Measurements from ENCODE around the gene IMMP2L. TPM values are rescaled to one million over a fixed set of nuclear protein-coding genes. Genes with fewer than 3 reads are reported as not detected.

Gene IMMP2L
- total RNA-seq, 1 donor from 2014 or later, result 31.9 TPM

DNA sequence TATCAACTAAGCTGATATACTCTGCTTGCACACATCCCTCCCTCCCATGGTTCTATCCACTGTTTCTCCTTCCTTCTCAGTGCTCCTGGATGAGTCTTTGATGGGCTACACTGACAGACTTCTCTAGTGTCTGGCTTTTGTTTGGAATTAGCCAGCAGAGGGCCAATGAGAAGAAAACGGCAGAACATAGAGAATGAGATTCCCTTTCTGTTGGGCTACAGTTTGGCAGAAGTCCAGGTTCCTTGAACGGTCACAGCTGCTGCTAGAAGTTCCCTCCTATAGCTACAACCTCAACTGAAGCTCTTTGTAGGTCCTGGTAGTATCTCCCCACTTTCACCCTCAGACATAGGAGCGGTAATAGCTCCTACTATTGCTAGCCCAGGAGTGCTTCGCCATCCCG lies 722.4 kb downstream of the IMMP2L start:
- ATAC-seq (ENCODE audit: low read depth), result no peak
- ChIA-PET CTCF (no interaction called here), POLR2A (no interaction called here)
- Mint-ChIP-seq H3K36me3 (ENCODE audit: low read depth) (no peaks in the 10 kb centered on the region), H3K27me3 (no peaks in the 10 kb centered on the region), H3K9me3 (peaks cover 4% of the 10 kb centered on the region), H3K4me3 (no peak overlapping the region), H3K4me1 (no peaks in the 10 kb centered on the region), H3K27ac (no peak overlapping the region)
- DNase-seq, result no peak
- TF ChIP-seq, protein P1, sequence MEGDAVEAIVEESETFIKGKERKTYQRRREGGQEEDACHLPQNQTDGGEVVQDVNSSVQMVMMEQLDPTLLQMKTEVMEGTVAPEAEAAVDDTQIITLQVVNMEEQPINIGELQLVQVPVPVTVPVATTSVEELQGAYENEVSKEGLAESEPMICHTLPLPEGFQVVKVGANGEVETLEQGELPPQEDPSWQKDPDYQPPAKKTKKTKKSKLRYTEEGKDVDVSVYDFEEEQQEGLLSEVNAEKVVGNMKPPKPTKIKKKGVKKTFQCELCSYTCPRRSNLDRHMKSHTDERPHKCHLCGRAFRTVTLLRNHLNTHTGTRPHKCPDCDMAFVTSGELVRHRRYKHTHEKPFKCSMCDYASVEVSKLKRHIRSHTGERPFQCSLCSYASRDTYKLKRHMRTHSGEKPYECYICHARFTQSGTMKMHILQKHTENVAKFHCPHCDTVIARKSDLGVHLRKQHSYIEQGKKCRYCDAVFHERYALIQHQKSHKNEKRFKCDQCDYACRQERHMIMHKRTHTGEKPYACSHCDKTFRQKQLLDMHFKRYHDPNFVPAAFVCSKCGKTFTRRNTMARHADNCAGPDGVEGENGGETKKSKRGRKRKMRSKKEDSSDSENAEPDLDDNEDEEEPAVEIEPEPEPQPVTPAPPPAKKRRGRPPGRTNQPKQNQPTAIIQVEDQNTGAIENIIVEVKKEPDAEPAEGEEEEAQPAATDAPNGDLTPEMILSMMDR (IDR thresholded peaks at IDR 0.05), result no peak
- intact Hi-C loops (cut with micrococcal nuclease), result no loop called here

DNA sequence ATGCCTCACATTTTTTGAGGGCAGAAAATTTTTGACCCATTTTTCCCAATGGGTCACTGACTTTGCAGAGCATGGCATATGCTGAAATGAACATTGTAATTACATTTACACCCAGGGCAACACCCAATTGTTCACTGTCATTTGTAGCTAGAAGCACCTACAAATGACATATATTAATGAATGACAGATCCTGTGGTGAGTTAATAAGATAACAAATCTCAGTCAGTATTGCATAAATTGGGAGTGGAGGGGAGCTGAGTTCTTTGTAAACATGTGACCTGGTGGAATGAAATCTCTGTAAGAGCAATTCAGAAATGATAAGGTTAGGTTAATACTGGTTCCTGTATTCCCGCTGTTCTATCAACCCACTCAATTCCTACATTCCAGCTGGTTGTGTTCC lies 726.4 kb downstream of the IMMP2L start:
- H3K9me3 Mint-ChIP-seq, result peaks cover 4% of the 10 kb centered on the region
- ATAC-seq (ENCODE audit: low read depth) (no peak), DNase-seq (no peak)
- H3K27ac Mint-ChIP-seq, result no peak overlapping the region
- ChIA-PET POLR2A (no interaction called here), CTCF (no interaction called here)
- no peaks in the 10 kb centered on the region for H3K36me3 Mint-ChIP-seq (ENCODE audit: low read depth)
- TF ChIP-seq, protein P1 (IDR thresholded peaks at IDR 0.05), result no peak
- H3K4me3 Mint-ChIP-seq, result no peak overlapping the region
- H3K4me1 Mint-ChIP-seq, result no peaks in the 10 kb centered on the region
- intact Hi-C loops (cut with micrococcal nuclease), result no loop called here
- no peaks in the 10 kb centered on the region for H3K27me3 Mint-ChIP-seq

DNA sequence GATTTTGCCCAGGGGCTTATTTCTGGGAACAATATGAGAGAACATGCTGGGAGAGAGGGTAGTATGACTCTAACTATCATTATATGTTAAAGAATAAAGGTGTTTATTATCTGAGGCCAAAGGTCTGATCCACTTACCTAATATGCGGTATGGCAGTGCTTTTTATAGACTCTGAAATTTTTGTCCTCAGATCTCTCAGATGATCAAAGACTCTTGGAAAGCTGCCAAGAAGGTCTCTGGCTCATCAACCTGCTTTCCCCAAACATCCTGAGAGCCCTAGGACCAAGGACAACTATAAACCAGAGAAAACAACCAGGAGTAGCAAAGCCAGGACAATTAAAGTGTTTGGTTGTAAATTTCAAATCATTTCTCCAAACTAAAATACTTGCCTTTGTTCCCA lies 727.1 kb downstream of the IMMP2L start:
- no peaks in the 10 kb centered on the region for H3K27me3 Mint-ChIP-seq
- POLR2A ChIA-PET, result no interaction called here
- TF ChIP-seq, protein P1 (IDR thresholded peaks at IDR 0.05), result no peak
- intact Hi-C loops (cut with micrococcal nuclease), result no loop called here
- no peak overlapping the region for H3K27ac Mint-ChIP-seq
- CTCF ChIA-PET, result no interaction called here
- DNase-seq, result no peak
- no peak for ATAC-seq (ENCODE audit: low read depth)
- H3K9me3 Mint-ChIP-seq, result peaks cover 4% of the 10 kb centered on the region
- H3K4me1 Mint-ChIP-seq, result no peaks in the 10 kb centered on the region
- no peak overlapping the region for H3K4me3 Mint-ChIP-seq
- no peaks in the 10 kb centered on the region for H3K36me3 Mint-ChIP-seq (ENCODE audit: low read depth)

DNA sequence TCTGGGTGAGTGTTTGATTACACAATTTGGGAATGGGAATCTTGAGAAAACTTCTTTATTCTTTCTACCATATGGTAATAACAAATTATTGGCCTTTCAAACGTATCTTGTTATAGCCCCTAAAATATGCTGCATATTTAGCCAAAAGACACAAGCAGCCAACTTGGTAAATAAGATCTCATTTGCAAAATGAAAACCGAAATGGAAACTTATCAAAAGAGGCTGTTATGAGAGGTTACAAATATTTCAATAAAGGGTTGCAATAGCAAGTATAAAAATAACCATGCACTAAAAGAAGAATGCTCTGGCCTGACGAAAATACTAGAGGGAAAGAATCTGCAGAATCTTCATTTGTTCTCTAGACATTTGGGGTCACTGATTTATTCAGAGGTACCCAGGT lies 730.9 kb downstream of the IMMP2L start:
- TF ChIP-seq, protein P1 (IDR thresholded peaks at IDR 0.05), result no peak
- H3K27me3 Mint-ChIP-seq, result no peaks in the 10 kb centered on the region
- H3K4me3 Mint-ChIP-seq, result no peak overlapping the region
- intact Hi-C loops (cut with micrococcal nuclease), result no loop called here
- H3K4me1 Mint-ChIP-seq, result no peaks in the 10 kb centered on the region
- POLR2A ChIA-PET, result no interaction called here
- no peak for ATAC-seq (ENCODE audit: low read depth)
- H3K27ac Mint-ChIP-seq, result no peak overlapping the region
- DNase-seq, result no peak
- H3K36me3 Mint-ChIP-seq (ENCODE audit: low read depth), result no peaks in the 10 kb centered on the region
- CTCF ChIA-PET, result no interaction called here
- peaks cover 2% of the 10 kb centered on the region for H3K9me3 Mint-ChIP-seq

DNA sequence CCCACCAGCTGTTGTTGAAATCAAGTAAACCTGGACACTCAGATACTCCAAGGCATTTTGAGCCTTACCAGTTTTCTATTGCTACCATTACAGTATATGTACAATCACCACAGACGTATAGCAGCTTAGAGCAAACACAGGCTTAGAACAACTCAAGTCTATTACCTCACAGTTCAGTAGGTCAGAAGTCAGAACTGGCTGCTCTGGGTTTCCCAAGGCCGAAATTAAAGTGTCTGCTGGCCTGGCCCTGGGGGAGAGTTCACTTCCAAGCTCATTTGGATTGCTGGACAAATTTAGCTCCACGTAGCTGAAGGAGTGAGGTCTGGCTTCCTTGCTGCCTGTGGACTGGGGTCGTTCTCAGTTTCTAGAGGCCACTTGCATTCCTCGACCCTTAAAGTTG lies 731.5 kb downstream of the IMMP2L start:
- TF ChIP-seq, protein P1 (IDR thresholded peaks at IDR 0.05), result no peak
- H3K36me3 Mint-ChIP-seq (ENCODE audit: low read depth), result no peaks in the 10 kb centered on the region
- POLR2A ChIA-PET, result no interaction called here

More for the DNA sequence above, 731.5 kb downstream of the IMMP2L start:
- ATAC-seq (ENCODE audit: low read depth) (no peak), DNase-seq (no peak)
- H3K4me1 Mint-ChIP-seq, result no peaks in the 10 kb centered on the region
- intact Hi-C loops (cut with micrococcal nuclease), result no loop called here
- H3K27ac Mint-ChIP-seq, result no peak overlapping the region
- no peak overlapping the region for H3K4me3 Mint-ChIP-seq
- no peaks in the 10 kb centered on the region for H3K27me3 Mint-ChIP-seq
- peaks cover 3% of the 10 kb centered on the region for H3K9me3 Mint-ChIP-seq
- CTCF ChIA-PET, result no interaction called here
